NT2/D1 (cell line): ENCODE measurements around the gene EML1.

Experiments used
- SUZ12 ChIP-seq: IDR thresholded peaks from 2 replicates; pipeline ENCODE4 v1.6.1; 2011; ENCODE audit not compliant: insufficient read length, insufficient read depth; ENCODE audit errors: extremely low read depth
- YY1 ChIP-seq: IDR thresholded peaks from 2 replicates; pipeline ENCODE4 v1.6.1; 2011; ENCODE audit not compliant: insufficient read length, insufficient read depth
- ZNF274 ChIP-seq: IDR thresholded peaks from 2 replicates; pipeline ENCODE4 v1.6.1; 2011; ENCODE audit warnings: mild to moderate bottlenecking, low read depth, low read length

DNA sequence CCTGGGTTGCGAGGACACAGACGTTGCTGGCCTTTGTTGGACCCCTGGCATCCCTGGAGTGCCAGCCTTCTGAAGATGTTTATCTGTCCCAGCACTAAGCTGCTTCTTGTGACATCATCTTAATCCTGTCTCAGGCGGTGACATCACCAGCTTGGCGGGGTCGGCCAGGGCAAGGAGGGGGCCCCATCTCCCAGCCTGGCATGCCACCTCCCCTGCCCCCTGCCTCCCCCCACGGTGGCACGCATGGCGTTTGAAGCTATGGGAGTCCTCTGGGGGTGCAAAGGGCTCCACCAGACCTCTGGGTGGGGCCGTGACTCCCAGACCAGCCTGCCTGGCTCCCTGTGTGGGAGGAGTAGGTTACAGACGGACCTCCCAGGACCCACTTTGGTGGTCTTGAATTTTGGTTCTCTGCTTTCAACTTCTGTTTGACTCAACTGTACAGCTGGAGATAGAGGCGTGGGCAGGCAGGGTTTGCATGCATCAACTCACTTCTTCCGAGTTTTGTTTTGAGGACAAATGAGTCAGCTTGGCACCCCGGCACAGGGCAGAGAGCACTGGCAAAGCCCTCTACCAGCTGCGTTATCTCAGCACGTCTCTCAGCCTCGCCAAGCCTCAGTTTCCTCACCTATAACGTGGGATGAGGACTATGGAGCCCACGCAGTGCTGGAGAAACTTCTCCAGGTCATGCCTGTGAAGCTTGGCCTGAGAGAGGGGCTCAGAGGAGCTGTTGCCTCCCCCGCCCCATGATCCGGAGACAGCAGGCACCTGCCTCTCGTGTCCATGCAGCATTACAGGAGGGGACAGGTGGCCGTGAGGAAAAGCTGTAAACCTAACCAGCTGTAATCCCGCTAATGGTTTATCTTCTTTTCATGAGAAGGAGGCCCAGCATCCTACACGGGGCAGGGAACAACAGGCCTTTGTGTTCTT, 38.8 kb upstream of the EML1 start:
- TF ChIP-seq YY1 (no peak), ZNF274 (no peak), SUZ12 (no peak)
